Stimulated activated CD8-positive, alpha-beta memory T cell treated with anti-CD3 and anti-CD28 coated beads, Interleukin-4, amount 100 ng/mL, for 24 hours (primary cell): Measurements from ENCODE around the gene TM9SF2.
A peak's percentile ranks its signal among the peaks of the same experiment; 100 is the strongest.
"Not testable (repeated sequence)": the region's sequence is repeated elsewhere in the genome, so short reads cannot be mapped to it uniquely, and the experiment has no call there.

Experiments used
- DNase-seq: peaks from one replicate; pipeline ENCODE4 v3.0.0-alpha.2; 2020; ENCODE audit warnings: low read depth

TM9SF2 gene, protein sequence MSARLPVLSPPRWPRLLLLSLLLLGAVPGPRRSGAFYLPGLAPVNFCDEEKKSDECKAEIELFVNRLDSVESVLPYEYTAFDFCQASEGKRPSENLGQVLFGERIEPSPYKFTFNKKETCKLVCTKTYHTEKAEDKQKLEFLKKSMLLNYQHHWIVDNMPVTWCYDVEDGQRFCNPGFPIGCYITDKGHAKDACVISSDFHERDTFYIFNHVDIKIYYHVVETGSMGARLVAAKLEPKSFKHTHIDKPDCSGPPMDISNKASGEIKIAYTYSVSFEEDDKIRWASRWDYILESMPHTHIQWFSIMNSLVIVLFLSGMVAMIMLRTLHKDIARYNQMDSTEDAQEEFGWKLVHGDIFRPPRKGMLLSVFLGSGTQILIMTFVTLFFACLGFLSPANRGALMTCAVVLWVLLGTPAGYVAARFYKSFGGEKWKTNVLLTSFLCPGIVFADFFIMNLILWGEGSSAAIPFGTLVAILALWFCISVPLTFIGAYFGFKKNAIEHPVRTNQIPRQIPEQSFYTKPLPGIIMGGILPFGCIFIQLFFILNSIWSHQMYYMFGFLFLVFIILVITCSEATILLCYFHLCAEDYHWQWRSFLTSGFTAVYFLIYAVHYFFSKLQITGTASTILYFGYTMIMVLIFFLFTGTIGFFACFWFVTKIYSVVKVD

DNA sequence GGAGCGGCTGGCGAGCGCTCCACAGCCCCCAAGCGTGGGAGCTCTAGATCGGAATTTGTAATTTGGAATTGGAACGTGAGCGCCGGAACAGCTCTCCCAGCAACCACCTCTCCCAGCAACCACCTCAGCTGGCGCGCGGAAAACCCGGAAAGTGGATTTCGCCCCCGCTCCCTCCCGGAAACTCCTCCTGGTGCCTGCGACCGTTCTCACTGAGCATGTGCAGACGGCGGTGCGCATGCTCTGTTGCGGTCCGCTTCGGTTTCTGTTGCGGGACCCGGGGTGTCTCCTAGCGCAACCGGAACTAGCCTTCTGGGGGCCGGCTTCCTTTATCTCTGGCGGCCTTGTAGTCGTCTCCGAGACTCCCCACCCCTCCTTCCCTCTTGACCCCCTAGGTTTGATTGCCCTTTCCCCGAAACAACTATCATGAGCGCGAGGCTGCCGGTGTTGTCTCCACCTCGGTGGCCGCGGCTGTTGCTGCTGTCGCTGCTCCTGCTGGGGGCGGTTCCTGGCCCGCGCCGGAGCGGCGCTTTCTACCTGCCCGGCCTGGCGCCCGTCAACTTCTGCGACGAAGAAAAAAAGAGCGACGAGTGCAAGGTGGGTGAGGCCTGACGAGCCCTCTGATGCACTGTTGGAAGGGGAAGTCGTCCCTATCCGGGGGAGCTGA lies at the start of gene TM9SF2:
TSS of gene TM9SF2 (plus strand) at position 289 of the 664 bp plus-strand sequence. CDS start at position 424, 135 bp downstream.
- DNase-seq = peak; percentile 94

DNA sequence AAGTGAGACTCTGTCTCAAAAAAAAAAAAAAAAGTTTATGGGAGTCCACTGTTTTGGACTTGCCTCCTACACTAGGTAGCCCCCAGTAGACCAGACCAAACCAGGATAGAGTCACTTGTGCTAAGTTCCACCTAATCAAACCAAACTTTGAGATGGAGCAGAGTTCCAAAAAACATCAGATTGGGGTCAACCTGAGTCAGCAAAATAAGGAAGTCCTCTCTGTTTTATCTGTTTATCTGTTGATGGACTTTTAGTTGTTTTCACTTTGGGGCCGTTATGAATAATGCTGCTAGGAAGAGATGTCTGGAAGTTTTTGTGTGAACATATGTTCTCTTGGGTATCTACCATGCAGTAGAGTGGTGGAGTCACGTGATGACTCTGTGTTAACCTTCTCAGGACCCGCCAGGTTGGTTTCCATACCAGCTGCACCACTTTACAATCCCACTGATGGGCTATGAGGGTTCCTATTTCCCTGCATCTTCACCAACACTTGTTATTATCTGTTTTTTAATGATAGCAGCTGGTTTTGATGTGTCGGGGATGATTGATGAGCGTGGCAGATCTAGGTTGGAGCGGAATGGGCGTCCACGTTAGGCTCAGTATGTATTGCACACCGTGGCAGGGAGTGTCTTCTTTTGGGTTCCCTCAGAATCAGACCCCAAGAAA lies 46.6 kb upstream of the TM9SF2 start:
- no peak for DNase-seq

DNA sequence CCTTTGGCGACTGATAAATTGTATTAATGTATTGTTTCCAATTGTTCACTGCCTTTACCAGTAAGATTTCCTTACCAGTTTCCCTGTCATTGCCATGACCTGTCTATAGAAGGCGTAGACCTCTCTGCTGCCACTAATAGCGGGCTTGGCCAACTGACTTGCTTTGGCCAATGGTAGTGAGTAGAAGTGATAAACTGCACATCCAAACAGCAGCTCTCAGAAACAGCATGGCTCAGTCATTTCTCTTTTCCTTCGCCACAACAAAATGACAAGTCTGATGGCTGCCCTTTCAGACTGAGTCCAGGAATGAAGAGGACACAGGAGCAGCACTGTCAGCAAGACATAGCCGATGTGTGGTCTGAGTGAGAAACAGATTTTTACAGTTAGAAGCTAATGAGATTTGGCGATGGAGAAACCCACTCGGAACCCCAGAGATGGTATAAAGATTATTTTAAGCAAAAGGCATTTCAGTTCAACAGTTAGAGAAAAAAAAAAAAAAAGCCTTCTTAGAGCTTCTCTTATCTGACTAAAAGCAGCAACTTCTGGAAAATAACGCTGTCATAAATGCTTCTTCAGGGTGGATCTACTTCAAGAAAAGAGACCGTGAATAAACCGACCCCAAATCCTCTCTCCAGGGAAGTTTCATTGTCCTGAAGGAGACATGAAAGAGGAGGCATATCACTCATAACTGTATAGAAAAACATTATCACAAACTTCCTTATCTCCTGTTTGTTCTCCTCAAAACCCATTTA lies 42.0 kb upstream of the TM9SF2 start:
- no peak for DNase-seq

DNA sequence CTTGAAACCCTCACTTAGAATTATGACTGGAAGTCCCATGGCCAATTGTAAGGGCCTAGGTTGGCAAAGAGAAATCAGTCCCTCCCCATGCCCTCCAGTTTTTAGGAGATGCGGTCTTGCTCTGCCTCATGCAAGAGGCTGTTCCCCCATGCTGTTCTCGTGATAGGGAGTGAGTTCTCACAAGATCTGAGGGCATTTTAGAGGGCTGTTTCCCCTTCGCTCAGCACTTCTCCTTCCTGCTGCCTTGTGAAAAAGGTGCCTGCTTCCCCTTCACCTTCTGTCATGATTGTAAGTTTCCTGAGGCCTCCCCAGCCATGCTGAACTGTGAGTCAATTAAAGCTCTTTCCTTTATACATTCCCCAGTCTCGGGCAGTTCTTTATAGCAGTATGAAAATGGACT lies 40.5 kb upstream of the TM9SF2 start:
- DNase-seq = not testable (repeated sequence)

- DNase-seq = no peak
Measured at GRCh38 chr13:99463646-99464397, 37.5 kb upstream of the TM9SF2 start.

- DNase-seq = no peak
Measured at GRCh38 chr13:99464441-99464949, 36.8 kb upstream of the TM9SF2 start.

DNA sequence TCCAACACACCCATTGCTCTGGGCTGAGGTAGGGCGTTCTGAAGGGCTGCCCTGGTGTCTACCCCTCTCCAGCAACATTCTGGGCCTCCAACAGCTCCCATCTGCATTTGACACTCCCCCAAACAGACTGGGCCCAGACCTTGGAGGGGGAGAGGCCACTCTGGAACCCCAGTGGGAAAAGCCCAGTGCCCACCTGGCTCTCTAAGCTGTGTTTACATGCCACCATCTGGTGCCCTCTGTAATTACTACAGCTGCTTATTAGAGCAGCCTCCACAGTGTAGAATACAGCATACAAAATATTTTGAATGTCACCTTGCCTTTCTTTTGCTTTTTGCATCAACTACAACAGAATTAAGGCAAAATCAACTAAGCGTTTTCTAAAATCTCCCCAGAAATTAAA lies 35.8 kb upstream of the TM9SF2 start:
- no peak for DNase-seq

- DNase-seq = no peak
Measured at GRCh38 chr13:99467764-99468163, 33.5 kb upstream of the TM9SF2 start.

GRCh38 chr13:99469041-99469440 lies 32.2 kb upstream of the TM9SF2 start:
- DNase-seq = no peak

- no peak for DNase-seq
Measured at GRCh38 chr13:99470027-99470426, 31.2 kb upstream of the TM9SF2 start.

DNA sequence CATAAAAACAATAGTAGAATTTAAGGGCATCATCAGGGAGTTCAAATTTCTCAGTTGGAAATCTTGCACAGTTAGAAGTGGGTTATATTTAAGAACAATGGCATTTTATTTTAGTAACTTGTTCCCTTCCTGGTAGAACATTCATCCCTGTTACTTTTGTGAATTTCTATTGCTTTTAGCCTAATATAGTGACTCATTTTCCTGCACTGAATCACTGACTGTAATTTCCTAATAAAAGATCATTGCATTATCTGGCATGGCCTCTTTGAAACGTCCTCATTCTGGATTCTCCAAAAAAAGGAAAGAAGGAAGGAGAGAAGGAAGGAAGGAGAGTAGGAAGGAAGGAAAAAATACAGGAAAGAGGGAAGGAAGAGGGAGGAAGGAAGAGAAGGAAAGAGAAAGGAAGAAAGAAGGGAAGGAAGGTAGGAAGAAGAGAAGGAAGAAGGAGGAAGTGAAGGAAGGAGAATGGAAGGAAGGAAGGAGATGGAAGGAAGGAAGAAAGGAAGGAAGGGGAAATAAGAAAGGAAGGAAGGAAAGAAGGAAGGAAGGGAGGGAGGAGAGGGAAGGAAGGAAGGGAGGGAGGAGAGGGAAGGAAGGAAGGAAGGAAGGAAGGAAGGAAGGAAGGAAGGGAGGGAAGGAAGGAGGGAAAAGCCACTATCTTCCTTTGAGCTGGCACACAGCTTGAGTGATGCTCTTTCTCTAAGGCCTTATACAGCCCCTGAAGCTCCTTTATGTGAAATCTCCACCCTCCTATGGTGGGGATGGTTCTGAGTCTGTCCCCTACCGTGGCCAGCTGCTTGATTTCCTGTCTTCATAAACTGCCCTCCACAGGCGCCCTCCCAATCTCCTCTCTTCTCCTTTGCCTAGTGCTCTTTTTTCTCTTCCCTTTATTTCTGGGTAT lies 29.8 kb upstream of the TM9SF2 start:
- DNase-seq = no peak

- DNase-seq = no peak
Measured at GRCh38 chr13:99472122-99472440, 29.2 kb upstream of the TM9SF2 start.

- DNase-seq = no peak
Measured at GRCh38 chr13:99473515-99473914, 27.8 kb upstream of the TM9SF2 start.

DNA sequence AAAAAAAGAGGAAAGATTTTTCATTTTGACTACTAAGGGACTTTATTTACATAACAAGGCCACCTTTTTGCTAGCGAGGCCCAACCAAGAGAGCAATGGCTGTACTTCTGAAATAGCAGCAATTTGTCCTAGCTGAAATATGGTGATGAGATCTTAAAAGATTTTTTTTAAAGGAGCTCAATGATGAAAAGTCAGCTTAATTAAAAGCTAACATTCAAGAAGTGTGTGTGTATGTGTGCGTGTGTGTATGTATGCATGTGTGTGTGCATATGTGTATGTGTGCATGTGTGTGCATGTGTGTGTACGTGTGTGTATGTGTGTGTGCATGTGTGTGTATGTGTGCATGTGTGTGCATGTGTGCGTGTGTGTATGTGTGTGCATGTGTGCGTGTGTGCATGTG lies 24.6 kb upstream of the TM9SF2 start:
- no peak for DNase-seq

- DNase-seq = no peak
Measured at GRCh38 chr13:99477493-99477892, 23.8 kb upstream of the TM9SF2 start.

DNA sequence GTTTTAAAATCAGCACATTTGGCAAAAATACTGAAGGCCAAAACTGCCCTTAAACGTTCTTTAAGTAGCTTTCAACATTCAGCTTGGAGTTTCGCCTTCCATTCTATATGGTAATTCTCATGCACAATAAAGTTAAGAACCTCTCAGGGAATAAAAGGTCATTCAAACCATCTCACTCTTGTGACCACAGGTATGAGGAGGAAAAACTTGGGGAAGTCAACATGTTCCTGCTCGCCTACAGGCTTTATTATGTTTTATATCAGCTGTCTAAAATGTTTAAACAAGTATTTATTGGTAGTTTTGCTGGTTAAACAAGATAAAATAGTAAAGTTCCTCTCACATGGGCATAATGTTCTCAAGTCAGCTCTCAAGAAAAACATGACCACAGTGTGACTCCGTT lies 19.9 kb upstream of the TM9SF2 start:
- DNase-seq = no peak

- no peak for DNase-seq
Measured at GRCh38 chr13:99484473-99484872, 16.8 kb upstream of the TM9SF2 start.

- DNase-seq = no peak
Measured at GRCh38 chr13:99486996-99487395, 14.3 kb upstream of the TM9SF2 start.

DNA sequence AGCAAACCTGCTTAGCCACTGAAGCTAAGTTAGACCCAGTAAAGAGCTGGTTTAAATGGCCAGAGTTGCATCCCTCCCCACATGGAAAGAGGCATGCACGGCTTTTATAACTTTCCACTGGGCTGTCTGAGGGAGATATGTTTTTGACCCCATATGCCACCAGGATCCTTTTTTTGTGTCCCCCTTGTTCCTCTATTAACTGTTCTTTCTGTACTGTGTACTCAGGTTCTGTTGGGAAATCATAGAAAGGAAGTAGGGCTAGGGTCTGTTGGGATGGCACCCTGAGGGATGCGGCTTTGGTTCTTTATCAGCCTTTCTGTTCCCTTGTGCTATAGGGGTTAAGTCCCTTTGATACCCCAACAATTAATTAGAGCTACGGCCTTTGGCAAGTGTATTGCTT lies 12.2 kb upstream of the TM9SF2 start:
- DNase-seq = no peak

- DNase-seq = not testable (repeated sequence)
Measured at GRCh38 chr13:99491750-99492149, 9.5 kb upstream of the TM9SF2 start.
